Germinal center (tissue), 1 donor: ENCODE results near the gene PRKG1.
"Not testable (repeated sequence)": the region's sequence is repeated elsewhere in the genome, so short reads cannot be mapped to it uniquely, and the experiment has no call there.

Experiments used
- DNase-seq: peaks from one replicate; pipeline ENCODE4 v3.0.0; 2012; ENCODE audit warnings: mixed read lengths, low spot score

Gene PRKG1

GRCh38 chr10:51427758-51428157 is 353.5 kb downstream of the PRKG1 start:
- DNase-seq = no peak

DNA sequence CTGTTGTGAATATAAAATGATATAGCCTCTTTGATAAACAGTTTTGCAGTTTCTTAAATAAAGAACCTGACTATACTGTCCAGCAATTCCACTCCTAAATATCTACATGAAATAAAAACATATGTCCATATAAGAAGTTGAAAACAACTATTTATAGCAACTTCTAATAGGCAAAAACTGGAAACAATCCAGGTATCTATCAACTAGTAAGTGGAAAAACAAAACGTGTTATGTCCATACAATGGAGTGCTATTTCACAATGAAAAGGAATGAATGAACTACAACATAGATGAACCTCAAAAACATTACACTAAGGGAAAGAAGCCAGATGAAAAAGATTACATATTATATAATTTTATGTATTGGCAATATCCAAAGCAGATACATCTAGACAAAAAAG is 356.2 kb downstream of the PRKG1 start:
- DNase-seq = no peak

- DNase-seq = no peak
These were observed 359.7 kb downstream of the PRKG1 start for GRCh38 chr10:51433949-51434475.

- DNase-seq = no peak
These were observed 362.5 kb downstream of the PRKG1 start for GRCh38 chr10:51436805-51437204.

GRCh38 chr10:51439645-51440044 is 365.4 kb downstream of the PRKG1 start:
- no peak for DNase-seq

GRCh38 chr10:51445588-51445987 is 371.3 kb downstream of the PRKG1 start:
- DNase-seq = no peak

DNA sequence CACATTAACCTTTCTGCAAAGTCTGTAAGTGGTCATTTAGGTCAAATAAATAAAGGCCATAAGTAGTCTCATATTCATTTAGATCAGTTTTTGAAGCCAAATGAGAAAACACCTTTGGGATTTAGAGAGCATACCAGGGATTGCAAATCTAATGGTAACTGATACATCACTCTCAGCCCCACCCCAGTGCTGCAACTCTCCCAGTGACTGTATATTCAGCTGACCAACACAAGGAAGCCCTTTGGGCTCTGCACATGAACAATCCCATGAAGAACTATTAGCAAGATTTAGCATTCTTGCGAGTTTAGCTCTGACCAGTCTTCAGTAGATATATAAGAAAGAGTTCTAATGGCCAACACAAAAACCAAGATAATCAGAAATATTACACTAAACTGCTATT is 372.8 kb downstream of the PRKG1 start:
- no peak for DNase-seq

- DNase-seq = not testable (repeated sequence)
These were observed 381.5 kb downstream of the PRKG1 start for GRCh38 chr10:51455762-51456161.

DNA sequence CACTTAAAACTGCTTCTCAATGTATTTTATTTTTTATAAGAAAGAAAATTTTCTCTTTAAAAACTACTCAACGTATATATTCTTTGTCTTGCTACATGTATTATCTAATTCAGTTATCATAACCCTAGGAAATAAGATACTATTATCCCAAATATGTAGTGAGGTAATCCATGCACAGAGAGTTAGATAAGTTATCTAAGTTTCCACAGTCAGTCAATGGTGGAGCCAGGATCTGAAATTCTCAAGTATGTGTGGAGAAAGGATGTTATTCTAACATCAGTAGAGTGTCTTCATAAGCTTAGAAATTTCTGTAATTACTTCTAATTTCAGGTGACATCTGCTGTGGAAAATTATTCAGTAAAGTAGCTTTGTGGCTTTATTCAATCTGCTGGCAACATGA is 385.2 kb downstream of the PRKG1 start:
- DNase-seq = no peak

- no peak for DNase-seq
These were observed 387.9 kb downstream of the PRKG1 start for GRCh38 chr10:51462076-51462779.

- DNase-seq = no peak
These were observed 394.1 kb downstream of the PRKG1 start for GRCh38 chr10:51468424-51468823.

DNA sequence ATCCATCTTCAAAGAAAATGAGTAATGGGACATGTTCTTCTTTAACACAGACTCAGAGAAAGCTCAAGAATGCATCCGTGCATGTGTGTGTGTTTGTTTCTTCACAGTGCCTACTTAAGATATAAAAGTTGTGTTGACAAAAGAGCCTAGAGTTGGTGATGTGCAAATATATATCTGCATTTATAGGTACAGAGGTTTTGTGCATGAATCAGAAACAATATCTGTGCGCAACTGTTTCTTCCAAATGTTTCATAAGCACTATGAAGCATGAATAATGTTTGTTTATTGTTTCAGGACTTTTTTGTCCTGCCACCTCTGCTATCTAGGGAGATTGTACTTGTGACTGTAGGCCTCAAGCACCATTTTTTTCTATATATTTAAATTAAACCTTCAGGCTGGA is 395.4 kb downstream of the PRKG1 start:
- DNase-seq = no peak

DNA sequence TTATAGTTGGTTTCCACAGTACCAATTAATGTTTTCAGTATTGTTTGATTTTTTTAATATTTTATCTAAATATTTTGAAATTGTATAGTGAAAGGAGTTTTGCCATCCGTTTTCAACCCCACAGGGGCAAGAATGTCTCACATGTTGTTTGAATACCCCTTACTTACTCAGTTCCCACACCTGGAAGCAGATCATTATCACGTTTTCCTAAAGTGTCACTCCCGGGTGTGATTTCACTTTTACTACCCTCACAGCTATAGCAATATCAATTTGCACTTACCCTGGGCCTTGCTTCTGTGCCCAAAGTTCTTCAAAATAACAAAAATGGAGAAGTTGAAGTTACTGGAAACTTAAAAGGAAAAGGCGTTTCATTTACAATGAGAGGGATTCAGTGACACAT is 397.0 kb downstream of the PRKG1 start:
- DNase-seq = no peak

DNA sequence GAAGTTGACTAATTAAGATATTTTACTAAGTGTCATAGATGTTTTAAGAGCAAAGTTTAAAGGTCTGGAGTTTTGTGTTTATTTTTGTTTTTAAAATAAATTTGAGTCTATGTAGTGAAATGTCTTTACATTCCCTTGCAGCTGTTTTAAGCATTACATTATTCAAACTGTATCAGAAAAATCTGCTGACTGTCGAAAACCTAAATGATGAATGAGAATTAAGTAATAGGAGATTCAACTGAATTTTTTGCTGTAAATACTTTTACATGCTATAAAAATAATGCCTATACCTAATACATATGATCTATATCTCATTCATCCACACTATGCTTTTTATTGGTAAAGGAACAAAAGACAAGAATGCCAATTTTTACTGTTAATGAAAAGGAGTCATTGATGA is 397.9 kb downstream of the PRKG1 start:
- DNase-seq = no peak

DNA sequence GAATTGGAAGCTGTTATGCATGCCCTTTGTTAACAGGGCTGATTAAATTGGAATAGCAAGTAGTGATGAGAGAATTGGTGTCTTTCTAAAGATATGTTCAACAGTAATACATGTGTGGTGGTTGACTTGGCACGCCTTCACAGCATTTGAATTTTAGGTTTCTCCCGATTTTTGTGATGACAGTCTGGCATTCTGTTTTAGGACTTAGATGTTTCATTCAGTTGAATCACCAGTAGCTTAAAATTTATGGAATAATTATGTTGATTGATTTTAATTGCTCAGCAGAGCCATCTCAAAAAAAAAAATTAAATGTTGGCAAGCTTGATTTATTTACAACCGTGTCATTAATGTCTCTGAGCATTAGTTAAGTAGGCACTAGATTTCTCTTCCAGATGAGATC is 405.4 kb downstream of the PRKG1 start:
- no peak for DNase-seq

DNA sequence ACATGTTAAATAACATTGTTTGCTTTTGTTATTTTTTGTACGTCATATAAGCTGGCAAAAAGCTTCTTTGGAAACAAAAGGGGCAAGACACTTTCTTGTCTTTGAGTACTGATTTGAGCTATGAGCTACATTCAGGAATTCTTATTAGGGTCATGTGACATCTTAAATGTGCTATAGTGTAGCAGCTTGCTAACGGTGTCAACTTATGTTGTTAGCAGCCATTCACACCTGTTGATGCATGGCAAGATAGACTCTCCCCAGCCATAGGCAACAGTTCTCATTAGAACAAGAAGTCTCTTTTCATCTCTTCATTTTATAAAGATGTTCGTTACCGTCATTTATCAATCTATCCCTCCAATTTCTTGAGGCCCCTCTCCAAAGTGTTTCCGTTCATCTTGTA is 411.4 kb downstream of the PRKG1 start:
- no peak for DNase-seq

GRCh38 chr10:51487576-51487975 is 413.3 kb downstream of the PRKG1 start:
- no peak for DNase-seq

- no peak for DNase-seq
These were observed 414.6 kb downstream of the PRKG1 start for GRCh38 chr10:51488766-51489408.

- no peak for DNase-seq
These were observed 424.1 kb downstream of the PRKG1 start for GRCh38 chr10:51498424-51498823.

- DNase-seq = no peak
These were observed 427.1 kb downstream of the PRKG1 start for GRCh38 chr10:51501396-51501795.

DNA sequence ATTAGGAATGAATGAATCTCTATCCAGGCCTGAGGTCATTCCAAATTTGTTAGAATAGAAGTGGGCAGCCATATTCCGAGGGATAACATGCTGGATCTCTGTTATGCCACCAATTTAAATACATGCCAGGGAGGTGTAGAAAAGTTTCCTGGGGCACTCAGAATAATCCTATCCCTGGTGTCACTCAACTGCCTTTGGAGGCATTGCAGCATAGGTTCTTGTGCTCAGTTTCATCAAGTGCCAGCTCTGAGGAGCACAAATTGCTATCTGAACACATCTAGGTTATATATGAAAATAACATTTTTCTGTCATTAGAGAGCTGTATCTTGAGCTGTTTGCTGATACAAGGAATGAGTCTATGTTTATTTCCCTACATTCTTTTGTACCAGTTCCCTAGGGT is 427.8 kb downstream of the PRKG1 start:
- no peak for DNase-seq

GRCh38 chr10:51503378-51503777 is 429.1 kb downstream of the PRKG1 start:
- DNase-seq = no peak

DNA sequence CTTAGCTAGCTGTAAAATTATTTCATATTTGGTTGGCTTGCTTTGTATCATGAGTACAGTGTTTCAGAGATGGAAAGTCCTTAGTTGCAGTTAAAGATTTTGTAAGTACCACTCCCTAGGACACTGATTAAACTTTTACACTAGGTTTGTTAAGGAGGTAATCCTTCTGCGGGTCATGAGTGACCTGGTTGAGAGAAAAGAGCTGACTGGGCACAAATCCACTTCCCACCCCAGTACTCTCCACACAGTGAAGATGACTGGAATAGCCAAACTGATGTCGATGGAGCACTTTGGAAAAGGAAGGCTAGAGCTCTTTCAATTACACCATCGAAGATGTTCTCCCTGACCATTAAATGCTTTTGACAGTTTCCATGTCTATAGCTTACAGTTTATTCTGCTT is 433.2 kb downstream of the PRKG1 start:
- DNase-seq = no peak

DNA sequence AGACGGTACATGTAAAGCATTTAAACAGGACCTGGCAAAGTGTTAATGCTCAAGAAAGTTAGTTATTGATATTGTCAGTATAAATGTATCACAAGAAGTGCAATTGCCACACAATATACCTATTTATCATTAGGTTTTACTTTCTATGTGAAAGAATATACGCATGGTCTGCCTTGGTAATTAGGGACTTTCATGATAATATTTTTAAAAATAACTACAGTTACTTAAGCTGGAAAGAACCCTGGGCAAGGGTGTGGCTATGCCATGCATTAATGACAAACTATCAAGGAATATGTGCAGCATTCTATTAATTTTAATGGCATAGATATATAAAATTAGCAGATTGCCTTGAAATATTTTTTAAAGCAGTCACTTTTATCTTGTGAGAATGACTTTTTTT is 433.9 kb downstream of the PRKG1 start:
- DNase-seq = no peak
